Heart right ventricle (tissue), 16 donors: Measurements from ENCODE around the gene GRN. TPM values are rescaled to one million over a fixed set of nuclear protein-coding genes. Genes with fewer than 3 reads are reported as not detected.

Source experiments
- ATAC-seq, 8 donors: fragments of 200-7000 bp; cut with Tn5 transposase; one replicate each; pipeline ENCODE4 v1.9.1; 2020; ENCODE audit warnings: mild to moderate bottlenecking in 8 of 8, moderate library complexity in 8 of 8, moderate number of reproducible peaks in 1 of 8
- DNase-seq, 2 donors: peaks; one replicate each; pipeline ENCODE4 v3.0.0-alpha.2; 2020
- H3K27ac ChIP-seq, 10 donors: fragments of 200-600 bp; sonication (generic) in 2 of 10; one replicate each; pipeline versions ENCODE4 v1.5.0 to v1.8.0; 2020 to 2022; ENCODE audit warnings: mild to moderate bottlenecking in 3 of 10
- H3K27me3 ChIP-seq, 7 donors: fragments of 200-600 bp; one replicate each; pipeline ENCODE4 v1.8.0; 2021 to 2022; ENCODE audit warnings: mild to moderate bottlenecking in 2 of 7
- H3K36me3 ChIP-seq, 9 donors: fragments of 200-600 bp; sonication (generic) in 1 of 9; one replicate each; pipeline versions ENCODE4 v1.5.0 to v1.8.0; 2020 to 2022; ENCODE audit warnings: mild to moderate bottlenecking in 2 of 9
- H3K4me1 ChIP-seq, 9 donors: fragments of 200-600 bp; sonication (generic) in 1 of 9; one replicate each; pipeline versions ENCODE4 v1.5.0 to v1.8.0; 2020 to 2022; ENCODE audit warnings: mild to moderate bottlenecking in 4 of 9
- H3K4me3 ChIP-seq, 10 donors: fragments of 200-600 bp; sonication (generic) in 2 of 10; one replicate each; pipeline versions ENCODE4 v1.5.0 to v1.8.0; 2020 to 2022; ENCODE audit warnings: mild to moderate bottlenecking in 7 of 10, moderate library complexity in 2 of 10
- H3K9me3 ChIP-seq, 11 donors: fragments of 200-600 bp in 10 of 11; sonication (generic) in 2 of 11; one replicate each; pipeline versions ENCODE4 v1.5.0 to v1.8.0; 2013 to 2022; ENCODE audit warnings: mild to moderate bottlenecking in 2 of 11, control low read depth in 1 of 11, moderate library complexity in 1 of 11
- CTCF ChIP-seq, 9 donors: fragments of 200-600 bp; sonication (generic) in 2 of 9; IDR thresholded peaks; one replicate each; pipeline versions ENCODE4 v1.5.0 to v1.8.0; 2021 to 2022; ENCODE audit warnings: antibody characterized with exemption in 9 of 9, mild to moderate bottlenecking in 5 of 9, moderate library complexity in 1 of 9
- WGBS, 2 donors: extraction: QIAGEN DNeasy Blood & Tissue Kit; methylation state at CpG; one replicate each; pipeline ENCODE4 v1.1.7; 2013; ENCODE audit warnings: inconsistent platforms in 1 of 2; 5-methylcytosine and 5-hydroxymethylcytosine counted together
- intact Hi-C, 10 donors: fragments of 100-400 bp; cut with DNase I; formaldehyde crosslinking; loops; one replicate each; pipeline versions ENCODE4 v1.11.1 to v1.14.2; 2022
- polyA plus RNA-seq, 2 donors: library from polyadenylated mRNA; stranded (reverse); fragments of 200-250 nt; gene quantifications; one replicate each; pipeline ENCODE4 v1.2.3, GENCODE V29; 2013
- total RNA-seq, 10 donors: library from RNA; stranded (reverse); fragmentation: NEBNext Ultra II Directional in 3 of 10; extraction: Animal tissue kit (Norgen Biotek cat#: 25700) in 3 of 10; gene quantifications; one replicate each; pipeline versions ENCODE4 v1.2.1 to v1.2.4, GENCODE V29; 2021 to 2023
- donor health status: Arrhythmogenic right ventricular cardiomyopathy.
- donor health status: ischemic (EF 13 %, LVEDD 7.1; RV severe dilation, severe dysfunction).
- donor health status: healthy with polysubstance abuse.
- donor health status: DM: no; HTN: yes; CAD: no.
- donor health status: DM: no; HTN: no; CAD: no.
- donor health status: ischemic (EF 25% LVEDD 6.9; RV normal size, moderate dysfunction).
- donor health status: ischemic (EF 25% LVEDD 5.7; RV mildly dilated, moderate dysfunction).
- donor health status: healthy.
- donor health status: DM: yes; HTN: yes; CAD: no.
- donor health status: Ischemic cardiomyopathy.
- donor health status: ischemic (EF 35%, LVEDD 5.7; RV mildly dilated, moderate dysfunction).
- donor health status: nonischemic (EF 11% LVEDD 7.7; RV severe dilation, severe dysfunction).
- donor health status: DM: yes; HTN: yes; CAD: no.
- donor health status: PGD.
- donor health status: ischemic (EF 29% LVEDD 5.4; RV normal size, mild dysfunction).
- donor health status: nonischemic (EF 23%, LVEDD 6.1; RV moderate dilation, normal function).

Gene GRN
- total and polyA plus RNA-seq, 12 donors: 41.5 to 303 (median 148) TPM

- WGBS, 2 donors: 87 to 88% methylated on average over 14 of the region's 14 CpGs
- H3K4me3 ChIP-seq: no peak overlapping the region
- DNase-seq (no peak), ATAC-seq (no peak)
- H3K27me3 ChIP-seq: peaks cover 0 to 9% (median 0%) of the 10 kb centered on the region in 7 donors
- no peak for TF ChIP-seq CTCF (IDR thresholded peaks at IDR 0.05)
- H3K4me1 ChIP-seq: peaks cover 0 to 30% (median 6%) of the 10 kb centered on the region in 9 donors
- no peak overlapping the region for H3K27ac ChIP-seq
- intact Hi-C loops: no loop called here
- H3K9me3 ChIP-seq: no peaks in the 10 kb centered on the region
- H3K36me3 ChIP-seq: no peaks in the 10 kb centered on the region
Observed at GRCh38 chr17:44378171-44378705, 33.1 kb downstream of the GRN start.

GRCh38 chr17:44379887-44380286, 34.8 kb downstream of the GRN start:
- intact Hi-C loops: loop anchor here in 1 of 10 donors (10.0 kb wide), 1 partner anchor 125 kb away; the partner anchor contains the start of gene GPATCH8

GRCh38 chr17:44380767-44381166, 35.7 kb downstream of the GRN start:
- Histone ChIP-seq H3K4me3 (no peak overlapping the region), H3K4me1 (peaks cover 0 to 28% (median 15%) of the 10 kb centered on the region in 9 donors), H3K27ac (no peak overlapping the region), H3K9me3 (no peaks in the 10 kb centered on the region), H3K27me3 (peaks cover 0 to 25% (median 13%) of the 10 kb centered on the region in 7 donors), H3K36me3 (no peaks in the 10 kb centered on the region)
- ATAC-seq: no peak
- intact Hi-C loops: loop anchor here in 1 of 10 donors (10.0 kb wide), 1 partner anchor 124 kb away; the partner anchor contains the start of gene GPATCH8
- TF ChIP-seq CTCF (IDR thresholded peaks at IDR 0.05): no peak
- whole genome bisulfite sequencing, 2 donors: 74 to 80% methylated on average over 9 of the region's 9 CpGs
- DNase-seq: no peak

More at GRCh38 chr17:44379887-44380286, 34.8 kb downstream of the GRN start:
- peaks cover 0 to 21% (median 9%) of the 10 kb centered on the region in 7 donors for H3K27me3 ChIP-seq
- no peak overlapping the region for H3K27ac ChIP-seq
- H3K9me3 ChIP-seq: no peaks in the 10 kb centered on the region
- H3K4me3 ChIP-seq: no peak overlapping the region
- TF ChIP-seq CTCF (IDR thresholded peaks at IDR 0.05): no peak
- DNase-seq (no peak), ATAC-seq (no peak)
- no peaks in the 10 kb centered on the region for H3K36me3 ChIP-seq
- 90 to 94% methylated on average over 10 of the region's 10 CpGs for WGBS, 2 donors
- H3K4me1 ChIP-seq: peaks cover 0 to 28% (median 11%) of the 10 kb centered on the region in 9 donors

- DNase-seq: no peak
- no peaks in the 10 kb centered on the region for H3K36me3 ChIP-seq
- H3K27ac ChIP-seq: no peak overlapping the region
- ATAC-seq: no peak
- no peak overlapping the region for H3K4me3 ChIP-seq
- TF ChIP-seq CTCF (IDR thresholded peaks at IDR 0.05): no peak
- H3K27me3 ChIP-seq: peaks cover 0 to 31% (median 14%) of the 10 kb centered on the region in 7 donors
- intact Hi-C loops: loop anchor here in 1 of 10 donors (10.0 kb wide), 1 partner anchor 123 kb away; the partner anchor contains the start of gene GPATCH8
- 77 to 87% methylated on average over 4 of the region's 4 CpGs for WGBS, 2 donors
- peaks cover 0 to 22% (median 14%) of the 10 kb centered on the region in 9 donors for H3K4me1 ChIP-seq
- H3K9me3 ChIP-seq: no peaks in the 10 kb centered on the region
Observed at GRCh38 chr17:44381810-44382305, 36.8 kb downstream of the GRN start.
